Measurements from ENCODE around the gene ENPP5.
"Not testable (repeated sequence)": the region's sequence is repeated elsewhere in the genome, so short reads cannot be mapped to it uniquely, and the experiment has no call there.

- TF ChIP-seq ZNF274 (IDR thresholded peaks at IDR 0.05; ENCODE audit: low read depth, low read length); YY1 (IDR thresholded peaks at IDR 0.05; ENCODE audit: insufficient read depth, insufficient read length); SUZ12 (IDR thresholded peaks at IDR 0.05; ENCODE audit: extremely low read depth, insufficient read depth, insufficient read length): not testable (repeated sequence)
Measured at GRCh38 chr6:46149066-46149465, 21.7 kb downstream of the ENPP5 start.

Data from NT2/D1 (cell line).